ENCODE measurements around the gene DACT3. TPM values are rescaled to one million over a fixed set of nuclear protein-coding genes. Genes with fewer than 3 reads are reported as not detected.
A peak's percentile ranks its signal among the peaks of the same experiment; 100 is the strongest.

Gene DACT3
- total RNA-seq, 1 donor from 2014 or later = 10.0 TPM

DNA sequence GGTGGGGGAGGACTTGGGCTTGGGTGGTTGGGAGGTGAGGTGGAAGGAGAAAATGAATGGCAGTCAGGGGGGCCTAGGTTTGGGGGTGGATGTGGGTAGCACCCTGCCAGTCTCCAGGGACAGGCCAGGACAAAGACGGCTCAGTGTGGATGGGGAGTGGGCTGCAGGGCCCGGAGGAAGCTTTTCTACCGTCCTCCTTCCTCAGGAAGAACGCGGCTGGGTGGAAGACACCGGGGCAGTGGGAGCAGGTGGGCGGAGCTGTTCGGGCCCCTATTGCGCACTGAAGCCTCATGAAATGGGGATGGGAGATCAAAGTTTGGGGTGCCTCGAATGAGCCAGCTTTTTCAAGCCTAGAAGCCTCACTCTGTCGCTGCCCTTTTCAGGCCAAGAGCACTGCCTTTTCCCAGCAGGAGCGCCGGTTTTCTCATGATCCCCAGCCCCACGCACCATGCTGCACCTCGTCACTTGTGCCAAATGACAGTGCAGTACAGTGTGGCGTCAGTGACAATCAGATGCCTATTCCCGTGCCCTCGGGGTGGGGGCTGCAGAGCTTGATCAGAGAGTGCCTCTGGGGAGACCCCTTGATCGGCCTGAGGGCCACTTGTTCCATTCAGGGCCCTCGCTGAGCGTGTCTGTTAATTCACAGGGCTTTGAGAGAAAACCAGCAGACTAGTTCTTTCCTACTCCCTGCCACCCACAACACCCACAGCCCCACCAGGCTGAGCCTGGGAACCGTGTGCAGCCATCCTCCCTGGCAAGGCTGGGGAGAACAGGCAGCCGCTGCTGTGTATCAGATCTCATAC is 58.4 kb downstream of the DACT3 start:
- intact Hi-C loops (cut with DNase I) = no loop called here
- H3K4me3 ChIP-seq = peak overlapping the region; percentile 95
- H3K36me3 ChIP-seq = peaks cover 24% of the 10 kb centered on the region
- no peaks in the 10 kb centered on the region for H3K27me3 ChIP-seq
- peak overlapping the region; percentile 18 for H3K27ac ChIP-seq
- DNase-seq (peak; percentile 67), ATAC-seq (no peak)
- TF ChIP-seq, protein P1, sequence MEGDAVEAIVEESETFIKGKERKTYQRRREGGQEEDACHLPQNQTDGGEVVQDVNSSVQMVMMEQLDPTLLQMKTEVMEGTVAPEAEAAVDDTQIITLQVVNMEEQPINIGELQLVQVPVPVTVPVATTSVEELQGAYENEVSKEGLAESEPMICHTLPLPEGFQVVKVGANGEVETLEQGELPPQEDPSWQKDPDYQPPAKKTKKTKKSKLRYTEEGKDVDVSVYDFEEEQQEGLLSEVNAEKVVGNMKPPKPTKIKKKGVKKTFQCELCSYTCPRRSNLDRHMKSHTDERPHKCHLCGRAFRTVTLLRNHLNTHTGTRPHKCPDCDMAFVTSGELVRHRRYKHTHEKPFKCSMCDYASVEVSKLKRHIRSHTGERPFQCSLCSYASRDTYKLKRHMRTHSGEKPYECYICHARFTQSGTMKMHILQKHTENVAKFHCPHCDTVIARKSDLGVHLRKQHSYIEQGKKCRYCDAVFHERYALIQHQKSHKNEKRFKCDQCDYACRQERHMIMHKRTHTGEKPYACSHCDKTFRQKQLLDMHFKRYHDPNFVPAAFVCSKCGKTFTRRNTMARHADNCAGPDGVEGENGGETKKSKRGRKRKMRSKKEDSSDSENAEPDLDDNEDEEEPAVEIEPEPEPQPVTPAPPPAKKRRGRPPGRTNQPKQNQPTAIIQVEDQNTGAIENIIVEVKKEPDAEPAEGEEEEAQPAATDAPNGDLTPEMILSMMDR (IDR thresholded peaks at IDR 0.05) = no peak
- H3K9me3 ChIP-seq = no peaks in the 10 kb centered on the region
- H3K4me1 ChIP-seq = peaks cover 27% of the 10 kb centered on the region

DNA sequence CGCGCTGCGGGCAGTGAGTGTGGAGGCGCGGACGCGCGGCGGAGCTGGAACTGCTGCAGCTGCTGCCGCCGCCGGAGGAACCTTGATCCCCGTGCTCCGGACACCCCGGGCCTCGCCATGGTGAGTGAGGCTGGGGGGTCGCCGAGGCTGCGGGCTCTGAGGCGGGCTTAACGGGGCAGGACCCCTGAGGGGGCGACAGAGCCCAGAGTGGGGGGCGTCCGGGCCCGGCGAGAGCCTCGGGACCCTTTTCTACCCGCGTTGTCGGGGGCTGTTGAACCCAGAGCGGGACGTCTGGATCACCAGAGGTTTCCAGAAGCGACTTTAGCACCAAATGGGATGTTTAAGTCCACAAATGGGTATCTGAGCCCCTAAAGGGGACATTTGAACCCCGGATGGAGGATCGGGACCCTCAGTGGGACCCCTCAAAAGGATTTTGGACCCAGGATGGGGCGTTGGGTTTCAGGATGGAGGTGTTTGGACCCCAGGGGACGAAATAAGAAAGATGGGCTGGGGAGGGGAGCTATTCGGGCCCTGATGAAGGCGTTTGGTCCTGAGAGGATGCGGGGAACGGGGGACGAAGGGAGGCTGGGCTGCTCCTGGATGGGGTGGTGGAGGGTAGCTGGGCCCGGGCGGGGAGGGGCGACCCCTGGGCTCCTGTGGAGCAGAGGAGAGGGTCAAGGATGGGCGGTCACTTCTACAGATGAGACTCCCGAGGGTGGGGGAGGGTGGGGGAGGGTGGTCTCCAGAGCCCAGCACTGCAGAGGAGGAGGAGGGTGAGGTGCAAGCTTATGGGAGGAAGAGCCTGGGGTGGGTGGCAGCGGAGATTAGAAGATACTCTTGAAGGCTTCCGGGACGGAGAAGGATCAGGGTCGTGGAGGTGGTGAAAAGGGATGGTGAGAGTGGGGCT is 59.4 kb downstream of the DACT3 start, which contains the start of gene CALM3:
Gene CALM3 (plus strand): TSS at position 13 of the 907 bp plus-strand sequence. CDS start 105 bp downstream, at position 118.
- ATAC-seq (no peak), DNase-seq (peak; percentile 72)
- TF ChIP-seq, protein P1 (IDR thresholded peaks at IDR 0.05) = no peak
- H3K36me3 ChIP-seq = peaks cover 13% of the 10 kb centered on the region
- peak within 1 kb of the TSS; percentile 100 for H3K27ac ChIP-seq
- H3K4me1 ChIP-seq = peaks cover 27% of the 10 kb centered on the region
- no peaks in the 10 kb centered on the region for H3K27me3 ChIP-seq
- H3K4me3 ChIP-seq = peak within 1 kb of the TSS; percentile 95
- no peaks in the 10 kb centered on the region for H3K9me3 ChIP-seq
- intact Hi-C loops (cut with DNase I) = no loop called here

DNA sequence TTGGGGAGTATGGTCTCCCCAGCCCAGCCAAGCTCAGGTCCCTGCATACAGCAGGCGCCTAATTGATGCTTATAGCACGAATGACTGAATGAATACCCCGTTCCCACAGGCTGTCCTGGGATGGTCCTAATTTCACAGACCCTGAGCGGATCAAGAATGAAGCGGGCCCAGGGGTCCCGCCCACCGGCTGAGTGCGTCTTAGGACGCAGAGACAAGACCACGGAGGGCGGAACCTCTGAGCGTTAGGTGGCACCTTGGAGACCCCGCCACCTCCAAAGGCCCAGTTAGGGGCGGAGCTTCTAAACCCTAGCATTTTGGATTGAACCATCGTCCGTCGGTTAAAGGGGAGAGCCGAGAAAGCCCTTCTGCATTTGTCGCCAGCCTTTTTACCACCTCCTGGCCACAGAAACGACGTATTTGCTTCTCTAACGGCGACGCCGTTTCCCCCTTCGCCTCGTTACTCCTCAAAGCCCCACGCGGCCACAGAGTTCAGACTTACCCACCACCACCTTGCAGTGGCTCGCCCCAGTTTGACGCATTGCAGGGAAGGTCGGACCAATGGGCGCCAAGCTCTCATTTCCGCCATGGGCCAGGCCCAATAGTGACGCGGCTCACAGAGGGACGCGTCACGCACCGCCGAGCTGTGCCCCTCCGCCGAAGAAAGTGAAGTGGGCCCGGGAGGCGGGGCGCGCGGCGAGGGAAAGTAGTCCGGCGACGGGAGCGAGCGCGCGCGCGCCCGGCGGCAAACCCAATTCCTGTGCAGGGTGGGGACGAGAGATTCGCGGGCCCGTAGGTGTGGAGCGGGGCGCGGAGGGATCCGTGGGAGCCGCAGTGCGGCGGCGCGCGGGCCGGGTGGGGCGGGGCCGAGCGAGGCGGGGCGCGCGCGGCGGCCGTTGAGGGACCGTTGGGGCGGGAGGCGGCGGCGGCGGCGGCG is 60.3 kb downstream of the DACT3 start:
- Histone ChIP-seq H3K4me1 (peaks cover 27% of the 10 kb centered on the region), H3K9me3 (no peaks in the 10 kb centered on the region), H3K36me3 (peaks cover 4% of the 10 kb centered on the region), H3K4me3 (peak overlapping the region; percentile 95), H3K27ac (peak overlapping the region; percentile 100), H3K27me3 (no peaks in the 10 kb centered on the region)
- intact Hi-C loops (cut with DNase I) = no loop called here
- ATAC-seq = peak; percentile 95
- DNase-seq = peak; percentile 97
- TF ChIP-seq, protein P1 (IDR thresholded peaks at IDR 0.05) = no peak

DNA sequence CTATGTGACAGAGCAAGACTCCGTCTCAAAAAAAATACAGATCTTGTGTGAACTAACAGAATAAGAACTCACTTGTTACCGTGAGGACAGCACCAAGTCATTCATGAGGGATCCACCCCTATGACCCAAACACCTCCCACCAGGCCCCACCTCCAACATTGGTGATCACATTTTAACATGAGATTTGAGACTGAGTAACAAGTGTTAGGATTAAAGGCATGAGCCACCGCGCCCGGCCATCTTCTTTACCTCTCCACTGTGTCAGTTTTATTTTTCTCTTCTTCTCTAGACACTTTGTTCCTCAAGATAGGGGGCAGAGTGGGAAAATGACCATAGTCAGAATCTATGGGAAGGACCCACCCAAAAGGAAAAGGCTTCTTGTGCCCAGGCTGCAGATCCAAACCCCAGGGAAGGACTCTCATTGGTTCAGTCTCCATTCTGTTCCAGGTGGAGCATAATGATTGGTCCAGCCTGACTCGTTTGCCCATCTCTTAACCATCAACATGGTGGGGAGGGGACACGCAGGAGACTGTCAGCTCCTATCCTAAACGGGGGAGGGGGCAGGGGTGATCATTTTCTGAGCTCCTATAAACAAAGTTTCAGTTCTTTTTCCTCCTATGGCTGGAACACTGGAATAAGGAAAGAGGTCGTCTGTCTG is 61.1 kb downstream of the DACT3 start:
- H3K9me3 ChIP-seq = no peaks in the 10 kb centered on the region
- ATAC-seq = no peak
- DNase-seq = peak; percentile 51

More for the DNA sequence above, 61.1 kb downstream of the DACT3 start:
- H3K4me1 ChIP-seq = peaks cover 22% of the 10 kb centered on the region
- H3K27ac ChIP-seq = peak overlapping the region; percentile 100
- no peaks in the 10 kb centered on the region for H3K36me3 ChIP-seq
- intact Hi-C loops (cut with DNase I) = no loop called here
- peak overlapping the region; percentile 95 for H3K4me3 ChIP-seq
- TF ChIP-seq, protein P1 (IDR thresholded peaks at IDR 0.05) = no peak
- no peaks in the 10 kb centered on the region for H3K27me3 ChIP-seq

Measured in upper lobe of right lung (tissue), 1 donor.